ENCODE measurements around the gene MOB1B.
"Not testable (repeated sequence)": the region's sequence is repeated elsewhere in the genome, so short reads cannot be mapped to it uniquely, and the experiment has no call there.

Gene MOB1B

GRCh38 chr4:70993181-70994068 lies 91.3 kb downstream of the MOB1B start, which contains the start of gene DCK:
Gene DCK (plus strand): TSS chr4:70993649. CDS start chr4:70993836, 187 bp downstream.
- CTCF ChIA-PET: interaction anchor here (0.6 to 1.4 kb wide), 3 partner anchors 13 to 337 kb away, joined by 3 read pairs; no protein-coding TSS in a partner anchor
- DNase-seq (ENCODE audit: extremely low spot score): peak; percentile 91
- peak; percentile 79 for TF ChIP-seq L3MBTL2 (conservative IDR thresholded peaks at IDR 0.05)
- no peak for TF ChIP-seq TARDBP (IDR thresholded peaks at IDR 0.05)
- TF ChIP-seq FOXA1 (IDR thresholded peaks at IDR 0.05): no peak
- TF ChIP-seq FOXM1 (IDR thresholded peaks at IDR 0.05; ENCODE audit: borderline replicate concordance): no peak
- POLR2A ChIA-PET: interaction anchor here (0.8 to 2.1 kb wide), 10 partner anchors 10 to 290 kb away, joined by 3 to 11 read pairs (median 4); partner anchors contain the start of gene MOB1B

GRCh38 chr4:70994069-70994366 lies 91.8 kb downstream of the MOB1B start:
- ChIA-PET POLR2A (interaction anchor here (0.8 to 2.1 kb wide), 10 partner anchors 10 to 290 kb away, joined by 3 to 11 read pairs (median 4); partner anchors contain the start of gene MOB1B), CTCF (interaction anchor here (0.6 to 1.4 kb wide), 2 partner anchors 16 to 338 kb away, joined by 3 read pairs; no protein-coding TSS in a partner anchor)
- TF ChIP-seq L3MBTL2 (conservative IDR thresholded peaks at IDR 0.05): 0 out of 2 replicates have a peak, but pooled peaks have one; percentile 8
- no peak for TF ChIP-seq LEF1 (IDR thresholded peaks at IDR 0.05; ENCODE audit: borderline replicate concordance)
- DNase-seq (ENCODE audit: extremely low spot score): no peak

- ChIA-PET POLR2A (interaction anchor here (1.0 to 2.1 kb wide), 4 partner anchors 9 to 155 kb away, joined by 3 to 8 read pairs (median 4); partner anchors contain the start of gene GRSF1), CTCF (interaction anchor here (1.4 kb wide), 1 partner anchor 16 kb away, joined by 3 read pairs; no protein-coding TSS in a partner anchor)
- no peak for DNase-seq (ENCODE audit: extremely low spot score)
- TF ChIP-seq FOXM1 (IDR thresholded peaks at IDR 0.05; ENCODE audit: borderline replicate concordance) (no peak), TARDBP (IDR thresholded peaks at IDR 0.05) (no peak), ELF4 (IDR thresholded peaks at IDR 0.05) (no peak), LEF1 (IDR thresholded peaks at IDR 0.05; ENCODE audit: borderline replicate concordance) (no peak)
These were observed 92.4 kb downstream of the MOB1B start for GRCh38 chr4:70994387-70995099.

- ChIA-PET POLR2A (interaction anchor here (1.0 kb wide), 1 partner anchor 94 kb away, joined by 3 read pairs; the partner anchor contains the start of gene MOB1B), CTCF (interaction anchor here (0.7 kb wide), 1 partner anchor 45 kb away, joined by 3 read pairs; no protein-coding TSS in a partner anchor)
- no peak for DNase-seq (ENCODE audit: extremely low spot score)
- no peak for TF ChIP-seq LEF1 (IDR thresholded peaks at IDR 0.05; ENCODE audit: borderline replicate concordance)
- no peak for TF ChIP-seq ELF4 (IDR thresholded peaks at IDR 0.05)
- no peak for TF ChIP-seq CTBP1 (IDR thresholded peaks at IDR 0.05; ENCODE audit: borderline replicate concordance)
- TF ChIP-seq ZNF384 (IDR thresholded peaks at IDR 0.05): no peak
- no peak for TF ChIP-seq NFRKB (IDR thresholded peaks at IDR 0.05)
- TF ChIP-seq FOXM1 (IDR thresholded peaks at IDR 0.05; ENCODE audit: borderline replicate concordance): no peak
- TF ChIP-seq PKNOX1 (IDR thresholded peaks at IDR 0.05): no peak
- no peak for TF ChIP-seq SUZ12 (IDR thresholded peaks at IDR 0.05)
- no peak for TF ChIP-seq BHLHE40 (IDR thresholded peaks at IDR 0.05; ENCODE audit: borderline replicate concordance)
- no peak for TF ChIP-seq SP1 (IDR thresholded peaks at IDR 0.05)
- TF ChIP-seq L3MBTL2 (conservative IDR thresholded peaks at IDR 0.05): no peak
- TF ChIP-seq FOXK2 (IDR thresholded peaks at IDR 0.05): no peak
- no peak for TF ChIP-seq FOXA1 (IDR thresholded peaks at IDR 0.05)
- no peak for TF ChIP-seq HDGF (IDR thresholded peaks at IDR 0.05; ENCODE audit: borderline replicate concordance)
These were observed 93.8 kb downstream of the MOB1B start for GRCh38 chr4:70996018-70996360.

- ChIA-PET POLR2A (interaction anchor here (0.8 to 1.0 kb wide), 2 partner anchors 95 to 292 kb away, joined by 3 read pairs; partner anchors contain the start of gene MOB1B), CTCF (interaction anchor here (0.9 kb wide), 1 partner anchor 11 kb away, joined by 3 read pairs; no protein-coding TSS in a partner anchor)
- no peak for TF ChIP-seq BHLHE40 (IDR thresholded peaks at IDR 0.05; ENCODE audit: borderline replicate concordance)
- no peak for TF ChIP-seq FOXM1 (IDR thresholded peaks at IDR 0.05; ENCODE audit: borderline replicate concordance)
- no peak for TF ChIP-seq FOXK2 (IDR thresholded peaks at IDR 0.05)
- TF ChIP-seq LEF1 (IDR thresholded peaks at IDR 0.05; ENCODE audit: borderline replicate concordance): no peak
- no peak for TF ChIP-seq PKNOX1 (IDR thresholded peaks at IDR 0.05)
- TF ChIP-seq TARDBP (IDR thresholded peaks at IDR 0.05): no peak
- TF ChIP-seq CTBP1 (IDR thresholded peaks at IDR 0.05; ENCODE audit: borderline replicate concordance): no peak
- TF ChIP-seq SUZ12 (IDR thresholded peaks at IDR 0.05): no peak
- no peak for TF ChIP-seq ARNT (IDR thresholded peaks at IDR 0.05)
- TF ChIP-seq NFRKB (IDR thresholded peaks at IDR 0.05): no peak
- no peak for TF ChIP-seq ELF4 (IDR thresholded peaks at IDR 0.05)
- TF ChIP-seq L3MBTL2 (conservative IDR thresholded peaks at IDR 0.05): no peak
- TF ChIP-seq SP1 (IDR thresholded peaks at IDR 0.05): no peak
- no peak for TF ChIP-seq FOXA1 (IDR thresholded peaks at IDR 0.05)
- TF ChIP-seq HDGF (IDR thresholded peaks at IDR 0.05; ENCODE audit: borderline replicate concordance): no peak
- TF ChIP-seq ZNF384 (IDR thresholded peaks at IDR 0.05): no peak
- DNase-seq (ENCODE audit: extremely low spot score): no peak
These were observed 94.9 kb downstream of the MOB1B start for GRCh38 chr4:70997036-70997435.

- DNase-seq (ENCODE audit: extremely low spot score): no peak
- no peak for TF ChIP-seq SUZ12 (IDR thresholded peaks at IDR 0.05)
- TF ChIP-seq ZNF384 (IDR thresholded peaks at IDR 0.05): no peak
- no peak for TF ChIP-seq LEF1 (IDR thresholded peaks at IDR 0.05; ENCODE audit: borderline replicate concordance)
- TF ChIP-seq TARDBP (IDR thresholded peaks at IDR 0.05): no peak
- TF ChIP-seq SP1 (IDR thresholded peaks at IDR 0.05): no peak
- TF ChIP-seq ELF4 (IDR thresholded peaks at IDR 0.05): no peak
- TF ChIP-seq PKNOX1 (IDR thresholded peaks at IDR 0.05): no peak
- TF ChIP-seq FOXM1 (IDR thresholded peaks at IDR 0.05; ENCODE audit: borderline replicate concordance): no peak
- TF ChIP-seq L3MBTL2 (conservative IDR thresholded peaks at IDR 0.05): no peak
- no peak for TF ChIP-seq BHLHE40 (IDR thresholded peaks at IDR 0.05; ENCODE audit: borderline replicate concordance)
- TF ChIP-seq CTBP1 (IDR thresholded peaks at IDR 0.05; ENCODE audit: borderline replicate concordance): no peak
- no peak for TF ChIP-seq NFRKB (IDR thresholded peaks at IDR 0.05)
- ChIA-PET CTCF (no interaction called here), POLR2A (no interaction called here)
These were observed 95.4 kb downstream of the MOB1B start for GRCh38 chr4:70997546-70997945.

GRCh38 chr4:70999639-71000038 lies 97.5 kb downstream of the MOB1B start:
- DNase-seq (ENCODE audit: extremely low spot score); CTCF ChIA-PET; POLR2A ChIA-PET: not testable (repeated sequence)

- CTCF ChIA-PET: not testable (repeated sequence)
- POLR2A ChIA-PET: interaction anchor here (0.6 kb wide), 1 partner anchor 93 kb away, joined by 4 read pairs; no protein-coding TSS in a partner anchor
These were observed 99.2 kb downstream of the MOB1B start for GRCh38 chr4:71001363-71001762.

More at GRCh38 chr4:71001363-71001762, 99.2 kb downstream of the MOB1B start:
- DNase-seq (ENCODE audit: extremely low spot score): not testable (repeated sequence)

Data from HEK293T (cell line).